HG02759 (cell line): Measurements from ENCODE around the gene PRRT2.
"Not testable (repeated sequence)": the region's sequence is repeated elsewhere in the genome, so short reads cannot be mapped to it uniquely, and the experiment has no call there.

Experiments
- ATAC-seq: cut with Tn5 transposase; IDR thresholded peaks from one replicate; pipeline ENCODE4 v1.9.1; 2021; ENCODE audit warnings: mild to moderate bottlenecking, moderate library complexity; ENCODE audit not compliant: unreplicated experiment

Gene PRRT2

DNA sequence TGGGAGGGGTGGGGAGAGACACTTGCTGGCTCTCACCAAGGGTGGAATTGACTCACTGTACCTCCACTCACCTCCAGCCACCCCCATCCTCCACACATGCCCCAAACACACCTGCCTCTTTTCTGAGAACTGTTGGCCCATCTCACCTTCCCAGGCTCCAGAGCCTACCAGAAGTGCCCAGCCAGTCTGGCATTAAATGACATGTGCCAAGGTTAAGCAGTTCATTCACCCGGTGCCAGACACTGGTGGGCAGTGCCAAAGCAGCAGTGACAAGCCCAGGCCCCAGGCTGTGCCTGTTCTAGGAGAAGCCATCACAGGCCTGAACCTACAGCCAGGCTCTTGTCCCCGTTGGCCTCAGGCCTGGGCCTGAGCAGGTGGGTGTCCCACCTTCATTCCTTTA, 19.5 kb downstream of the PRRT2 start:
- ATAC-seq, result no peak

GRCh38 chr16:29833219-29833618, 21.2 kb downstream of the PRRT2 start:
- not testable (repeated sequence) for ATAC-seq

- ATAC-seq, result no peak
These were observed 22.1 kb downstream of the PRRT2 start for GRCh38 chr16:29834079-29834478.

DNA sequence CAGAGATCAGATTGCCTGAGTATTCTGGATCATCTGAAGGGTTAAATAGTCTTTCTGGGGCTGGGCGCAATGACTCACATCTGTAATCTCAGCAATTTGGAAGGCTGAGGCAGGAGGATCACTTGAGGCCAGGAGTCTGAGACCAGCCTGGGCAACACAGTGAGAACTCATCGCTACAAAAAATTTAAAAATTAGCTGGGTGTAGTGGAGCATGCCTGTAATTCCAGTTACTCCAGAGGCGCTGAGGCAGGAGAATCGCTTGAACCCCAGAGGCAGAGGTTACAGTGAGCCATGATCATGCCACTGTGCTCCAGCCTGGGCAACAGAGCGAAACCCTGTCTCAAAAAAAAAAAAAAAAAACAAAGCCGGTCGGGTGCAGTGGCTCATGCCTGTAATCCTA, 23.9 kb downstream of the PRRT2 start:
- no peak for ATAC-seq

DNA sequence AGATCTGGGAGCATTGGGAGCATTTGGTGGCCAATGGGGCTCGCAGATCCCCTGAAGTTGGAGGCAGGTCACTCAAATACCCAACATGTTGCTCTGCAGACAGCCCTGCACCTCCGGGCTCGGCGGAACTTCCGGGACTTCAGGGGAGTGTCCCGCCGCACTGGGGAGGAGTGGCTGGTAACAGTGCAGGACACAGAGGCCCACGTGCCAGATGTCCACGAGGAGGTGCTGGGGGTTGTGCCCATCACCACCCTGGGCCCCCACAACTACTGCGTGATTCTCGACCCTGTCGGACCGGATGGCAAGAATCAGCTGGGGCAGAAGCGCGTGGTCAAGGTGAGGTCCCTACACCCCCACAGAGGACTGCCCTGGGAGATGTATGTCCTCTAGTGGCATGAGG, 24.6 kb downstream of the PRRT2 start:
- ATAC-seq, result no peak

GRCh38 chr16:29837841-29838240, 25.8 kb downstream of the PRRT2 start:
- no peak for ATAC-seq

DNA sequence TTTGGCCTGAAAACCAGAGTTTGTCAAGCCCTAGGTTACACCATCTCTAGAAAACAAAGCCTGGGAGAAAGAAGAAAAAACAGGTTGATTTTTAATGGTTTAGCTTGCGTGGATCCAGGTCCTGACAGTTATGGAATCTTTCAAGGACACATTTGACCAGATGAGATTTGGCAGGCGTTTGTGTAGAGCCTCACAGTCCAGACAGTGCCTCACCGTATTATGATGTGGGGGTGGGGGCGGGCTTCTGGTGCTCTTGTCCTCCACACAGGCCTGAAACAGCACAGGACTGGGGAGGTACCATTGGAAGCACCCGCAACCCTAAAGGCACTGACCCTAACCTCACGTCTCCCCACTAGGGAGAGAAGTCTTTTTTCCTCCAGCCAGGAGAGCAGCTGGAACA, 27.8 kb downstream of the PRRT2 start:
- no peak for ATAC-seq

- ATAC-seq, result no peak
These were observed 28.2 kb downstream of the PRRT2 start for GRCh38 chr16:29840240-29840639.

- ATAC-seq, result no peak
These were observed 29.6 kb downstream of the PRRT2 start for GRCh38 chr16:29841631-29842030.

- ATAC-seq, result no peak
These were observed 30.8 kb downstream of the PRRT2 start for GRCh38 chr16:29842732-29843346.

DNA sequence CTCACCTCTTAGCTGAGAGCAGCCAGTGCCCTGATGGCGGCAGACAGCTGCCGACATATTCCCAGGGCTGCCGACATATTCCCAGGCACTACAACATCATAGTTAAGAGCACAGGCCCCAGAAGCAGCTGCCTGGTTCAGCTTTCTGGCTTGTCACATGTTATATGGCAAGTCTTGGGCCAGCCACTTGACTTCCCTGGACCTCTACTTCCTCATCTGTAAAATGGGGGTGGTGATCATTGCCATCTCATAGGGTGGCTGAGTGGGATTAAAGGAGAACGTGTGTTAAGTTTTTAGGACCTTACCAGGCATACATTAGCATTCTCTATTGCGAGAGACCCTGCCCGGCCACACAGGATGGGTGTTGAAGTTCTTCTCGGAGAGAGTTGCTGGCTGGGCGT, 31.9 kb downstream of the PRRT2 start:
- ATAC-seq, result no peak

DNA sequence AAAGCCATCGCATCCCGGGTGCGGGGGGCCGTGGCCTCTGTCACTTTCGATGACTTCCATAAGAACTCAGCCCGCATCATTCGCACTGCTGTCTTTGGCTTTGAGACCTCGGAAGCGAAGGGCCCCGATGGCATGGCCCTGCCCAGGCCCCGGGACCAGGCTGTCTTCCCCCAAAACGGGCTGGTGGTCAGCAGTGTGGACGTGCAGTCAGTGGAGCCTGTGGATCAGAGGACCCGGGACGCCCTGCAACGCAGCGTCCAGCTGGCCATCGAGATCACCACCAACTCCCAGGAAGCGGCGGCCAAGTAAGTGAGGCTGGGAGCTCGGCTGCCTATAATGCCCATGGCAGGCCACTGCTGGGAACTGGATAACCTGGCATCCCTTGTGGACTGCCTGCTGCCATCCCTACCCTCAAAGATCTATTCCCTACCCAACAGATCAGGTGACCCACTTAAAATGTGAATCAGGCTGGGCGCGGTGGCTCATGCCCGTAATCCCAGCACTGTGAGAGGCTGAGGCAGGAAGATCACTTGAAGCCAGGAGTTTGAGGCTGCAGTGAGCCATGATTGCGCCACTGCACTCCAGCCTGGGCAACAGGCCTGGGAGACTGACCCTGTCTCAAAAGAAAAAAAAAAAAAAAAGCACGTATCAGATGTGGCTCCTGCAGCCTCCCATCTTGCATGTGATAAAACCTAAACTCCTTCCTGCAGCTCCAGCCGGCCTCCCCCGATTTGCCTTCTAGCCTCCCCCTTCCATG, 32.8 kb downstream of the PRRT2 start:
- ATAC-seq, result no peak

DNA sequence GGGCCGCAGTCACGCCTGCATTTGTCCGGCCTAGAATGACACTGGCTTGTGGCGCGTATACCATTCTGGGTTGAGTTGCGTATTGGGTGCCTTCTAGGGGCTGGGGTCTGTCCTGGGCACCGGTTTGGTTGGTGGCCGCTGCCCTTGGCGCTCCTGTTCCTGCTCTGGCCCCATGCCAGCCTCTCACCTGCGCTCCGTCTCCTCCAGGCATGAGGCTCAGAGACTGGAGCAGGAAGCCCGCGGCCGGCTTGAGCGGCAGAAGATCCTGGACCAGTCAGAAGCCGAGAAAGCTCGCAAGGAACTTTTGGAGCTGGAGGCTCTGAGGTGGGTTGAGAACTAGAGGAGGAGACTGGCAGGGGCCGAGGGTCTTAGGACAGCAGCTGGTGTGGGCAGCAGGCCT, 33.7 kb downstream of the PRRT2 start:
- ATAC-seq, result no peak

DNA sequence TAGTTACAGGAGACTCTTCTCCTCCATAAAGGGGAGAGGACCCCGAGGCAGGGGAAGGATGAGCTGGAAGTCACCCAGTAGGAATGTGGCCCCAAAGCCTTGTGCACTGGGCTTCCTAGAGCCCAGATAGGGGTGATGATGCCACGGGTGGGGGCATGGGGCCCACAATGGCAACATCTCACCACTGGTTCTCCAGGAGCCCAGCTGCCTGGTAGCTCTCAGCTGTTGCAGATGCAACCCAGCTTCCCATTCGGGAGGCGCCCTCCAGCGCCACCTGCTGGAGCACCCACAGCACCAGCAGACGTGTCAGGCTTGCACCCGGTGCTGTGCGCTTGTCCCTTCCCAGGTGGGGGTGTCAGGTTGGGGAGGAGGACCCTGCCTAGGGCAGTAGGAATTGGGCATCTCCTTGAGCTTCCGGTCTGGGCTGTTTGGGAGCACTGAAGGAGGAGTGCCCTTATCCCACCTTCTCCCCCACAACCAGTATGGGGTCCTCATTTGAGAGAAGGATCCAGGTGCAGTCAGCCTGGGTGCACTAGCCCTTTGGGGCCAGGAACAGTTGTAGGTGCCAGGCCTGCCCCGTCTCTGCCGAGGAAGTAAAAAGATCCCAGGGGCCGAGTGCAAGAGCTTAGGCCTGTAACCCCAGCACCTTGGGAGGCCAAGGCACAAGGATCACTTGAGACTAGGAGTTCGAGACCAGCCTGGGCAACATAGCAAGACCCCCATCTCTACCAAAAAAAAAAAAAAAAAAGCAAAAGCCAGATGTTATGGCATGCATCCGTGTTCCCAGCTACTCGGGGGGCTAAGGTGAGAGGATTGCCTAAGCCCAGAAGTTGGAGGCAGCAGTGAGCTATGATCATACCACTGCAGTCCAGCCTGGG, 36.7 kb downstream of the PRRT2 start:
- ATAC-seq, result peak; percentile 60

- ATAC-seq, result no peak
These were observed 37.5 kb downstream of the PRRT2 start for GRCh38 chr16:29849505-29849904.

DNA sequence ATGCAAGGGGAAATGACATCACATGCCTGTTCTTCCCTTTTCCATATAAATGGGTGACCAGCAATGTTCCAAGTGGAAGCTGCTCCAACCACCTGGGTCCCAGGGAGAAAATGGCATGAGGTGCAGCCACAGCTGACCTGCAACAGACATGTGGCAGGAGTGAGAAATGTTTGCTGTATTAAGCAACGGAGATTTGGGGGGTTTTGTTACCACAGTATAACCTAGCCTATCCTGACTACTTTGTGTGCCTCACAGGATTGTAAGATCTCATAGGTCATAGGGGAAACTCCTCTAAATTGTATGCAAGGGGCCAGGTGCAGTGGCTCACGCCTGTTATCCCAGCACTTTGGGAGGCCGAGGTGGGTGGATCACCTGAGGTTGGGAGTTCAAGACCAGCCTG, 39.0 kb downstream of the PRRT2 start:
- ATAC-seq, result no peak

- no peak for ATAC-seq
These were observed 40.7 kb downstream of the PRRT2 start for GRCh38 chr16:29852654-29853053.

DNA sequence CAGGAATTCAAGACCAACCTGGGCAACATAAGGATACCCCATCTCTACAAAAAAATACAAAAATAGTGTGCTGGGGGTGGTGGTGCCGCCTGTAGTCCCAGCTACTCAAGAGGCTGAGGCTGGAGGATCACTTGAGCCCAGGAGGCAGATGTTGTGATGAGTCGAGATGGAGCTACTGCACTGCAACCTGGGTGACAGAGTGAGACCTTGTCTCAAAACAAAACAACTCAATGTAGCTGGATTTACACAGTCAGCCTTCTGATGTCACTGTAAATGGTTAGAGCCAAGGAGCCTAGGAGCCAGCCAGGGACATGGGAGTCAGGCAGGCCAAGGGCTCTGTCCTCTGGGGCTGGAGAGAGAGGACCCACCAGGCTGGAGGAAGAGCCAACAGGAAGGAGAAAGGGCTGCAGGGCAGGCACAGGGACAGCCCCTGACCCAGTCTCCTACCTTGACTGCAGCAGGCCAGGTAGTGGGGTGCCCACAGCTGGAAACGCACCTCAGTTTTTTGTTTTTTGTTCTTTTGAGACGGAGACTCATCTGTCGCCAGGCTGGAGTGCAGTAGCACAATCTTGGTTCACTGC, 42.6 kb downstream of the PRRT2 start:
- ATAC-seq, result no peak

DNA sequence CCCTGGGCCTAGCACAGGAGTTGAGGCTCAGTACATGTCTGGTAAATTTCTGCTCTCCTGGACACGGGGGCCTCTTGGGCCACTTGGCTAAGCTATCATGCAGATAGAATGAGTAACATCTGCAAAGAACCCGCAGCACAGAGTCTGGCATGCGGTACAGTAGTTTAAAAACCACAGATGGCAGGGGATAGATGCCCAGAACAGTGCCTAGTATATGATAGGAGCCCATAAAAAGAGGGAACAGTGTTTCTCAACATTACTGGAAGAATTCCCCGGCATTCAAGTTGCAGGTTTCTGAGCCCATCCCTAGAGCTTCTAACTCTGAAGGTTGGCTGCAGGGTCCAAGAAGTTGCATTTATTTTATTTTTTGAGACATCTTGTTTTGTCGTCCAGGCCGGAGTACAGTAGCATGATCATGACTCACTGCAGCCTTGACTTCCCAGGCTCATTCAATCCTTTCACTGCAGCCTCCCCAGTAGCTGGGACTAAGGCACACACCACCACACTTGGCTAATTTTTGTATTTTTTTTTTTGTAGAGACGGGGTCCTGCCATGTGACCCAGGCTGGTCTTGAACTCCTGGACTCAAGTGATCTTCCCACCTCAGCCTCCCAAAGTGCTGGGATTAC, 45.3 kb downstream of the PRRT2 start:
- ATAC-seq, result no peak

GRCh38 chr16:29858149-29858849, 46.3 kb downstream of the PRRT2 start:
- ATAC-seq, result no peak
